ENCODE results near the gene MDM2. TPM values are rescaled to one million over a fixed set of nuclear protein-coding genes. Genes with fewer than 3 reads are reported as not detected.

MDM2 gene
- total and polyA plus RNA-seq, 2 of the 13 experiments (the other 11 are each of a cell fraction or from before 2014, with no cell fraction given), result 29.3 to 314 TPM

GRCh38 chr12:68850390-68850789, 42.4 kb downstream of the MDM2 start (continued):
- TF ChIP-seq, protein P1, sequence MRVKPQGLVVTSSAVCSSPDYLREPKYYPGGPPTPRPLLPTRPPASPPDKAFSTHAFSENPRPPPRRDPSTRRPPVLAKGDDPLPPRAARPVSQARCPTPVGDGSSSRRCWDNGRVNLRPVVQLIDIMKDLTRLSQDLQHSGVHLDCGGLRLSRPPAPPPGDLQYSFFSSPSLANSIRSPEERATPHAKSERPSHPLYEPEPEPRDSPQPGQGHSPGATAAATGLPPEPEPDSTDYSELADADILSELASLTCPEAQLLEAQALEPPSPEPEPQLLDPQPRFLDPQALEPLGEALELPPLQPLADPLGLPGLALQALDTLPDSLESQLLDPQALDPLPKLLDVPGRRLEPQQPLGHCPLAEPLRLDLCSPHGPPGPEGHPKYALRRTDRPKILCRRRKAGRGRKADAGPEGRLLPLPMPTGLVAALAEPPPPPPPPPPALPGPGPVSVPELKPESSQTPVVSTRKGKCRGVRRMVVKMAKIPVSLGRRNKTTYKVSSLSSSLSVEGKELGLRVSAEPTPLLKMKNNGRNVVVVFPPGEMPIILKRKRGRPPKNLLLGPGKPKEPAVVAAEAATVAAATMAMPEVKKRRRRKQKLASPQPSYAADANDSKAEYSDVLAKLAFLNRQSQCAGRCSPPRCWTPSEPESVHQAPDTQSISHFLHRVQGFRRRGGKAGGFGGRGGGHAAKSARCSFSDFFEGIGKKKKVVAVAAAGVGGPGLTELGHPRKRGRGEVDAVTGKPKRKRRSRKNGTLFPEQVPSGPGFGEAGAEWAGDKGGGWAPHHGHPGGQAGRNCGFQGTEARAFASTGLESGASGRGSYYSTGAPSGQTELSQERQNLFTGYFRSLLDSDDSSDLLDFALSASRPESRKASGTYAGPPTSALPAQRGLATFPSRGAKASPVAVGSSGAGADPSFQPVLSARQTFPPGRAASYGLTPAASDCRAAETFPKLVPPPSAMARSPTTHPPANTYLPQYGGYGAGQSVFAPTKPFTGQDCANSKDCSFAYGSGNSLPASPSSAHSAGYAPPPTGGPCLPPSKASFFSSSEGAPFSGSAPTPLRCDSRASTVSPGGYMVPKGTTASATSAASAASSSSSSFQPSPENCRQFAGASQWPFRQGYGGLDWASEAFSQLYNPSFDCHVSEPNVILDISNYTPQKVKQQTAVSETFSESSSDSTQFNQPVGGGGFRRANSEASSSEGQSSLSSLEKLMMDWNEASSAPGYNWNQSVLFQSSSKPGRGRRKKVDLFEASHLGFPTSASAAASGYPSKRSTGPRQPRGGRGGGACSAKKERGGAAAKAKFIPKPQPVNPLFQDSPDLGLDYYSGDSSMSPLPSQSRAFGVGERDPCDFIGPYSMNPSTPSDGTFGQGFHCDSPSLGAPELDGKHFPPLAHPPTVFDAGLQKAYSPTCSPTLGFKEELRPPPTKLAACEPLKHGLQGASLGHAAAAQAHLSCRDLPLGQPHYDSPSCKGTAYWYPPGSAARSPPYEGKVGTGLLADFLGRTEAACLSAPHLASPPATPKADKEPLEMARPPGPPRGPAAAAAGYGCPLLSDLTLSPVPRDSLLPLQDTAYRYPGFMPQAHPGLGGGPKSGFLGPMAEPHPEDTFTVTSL (CRISPR knock-in tag; IDR thresholded peaks at IDR 0.05; ENCODE audit: borderline replicate concordance), result peak; percentile 58; the same call in 1 of the 2 replicates
- TF ChIP-seq, protein P2, sequence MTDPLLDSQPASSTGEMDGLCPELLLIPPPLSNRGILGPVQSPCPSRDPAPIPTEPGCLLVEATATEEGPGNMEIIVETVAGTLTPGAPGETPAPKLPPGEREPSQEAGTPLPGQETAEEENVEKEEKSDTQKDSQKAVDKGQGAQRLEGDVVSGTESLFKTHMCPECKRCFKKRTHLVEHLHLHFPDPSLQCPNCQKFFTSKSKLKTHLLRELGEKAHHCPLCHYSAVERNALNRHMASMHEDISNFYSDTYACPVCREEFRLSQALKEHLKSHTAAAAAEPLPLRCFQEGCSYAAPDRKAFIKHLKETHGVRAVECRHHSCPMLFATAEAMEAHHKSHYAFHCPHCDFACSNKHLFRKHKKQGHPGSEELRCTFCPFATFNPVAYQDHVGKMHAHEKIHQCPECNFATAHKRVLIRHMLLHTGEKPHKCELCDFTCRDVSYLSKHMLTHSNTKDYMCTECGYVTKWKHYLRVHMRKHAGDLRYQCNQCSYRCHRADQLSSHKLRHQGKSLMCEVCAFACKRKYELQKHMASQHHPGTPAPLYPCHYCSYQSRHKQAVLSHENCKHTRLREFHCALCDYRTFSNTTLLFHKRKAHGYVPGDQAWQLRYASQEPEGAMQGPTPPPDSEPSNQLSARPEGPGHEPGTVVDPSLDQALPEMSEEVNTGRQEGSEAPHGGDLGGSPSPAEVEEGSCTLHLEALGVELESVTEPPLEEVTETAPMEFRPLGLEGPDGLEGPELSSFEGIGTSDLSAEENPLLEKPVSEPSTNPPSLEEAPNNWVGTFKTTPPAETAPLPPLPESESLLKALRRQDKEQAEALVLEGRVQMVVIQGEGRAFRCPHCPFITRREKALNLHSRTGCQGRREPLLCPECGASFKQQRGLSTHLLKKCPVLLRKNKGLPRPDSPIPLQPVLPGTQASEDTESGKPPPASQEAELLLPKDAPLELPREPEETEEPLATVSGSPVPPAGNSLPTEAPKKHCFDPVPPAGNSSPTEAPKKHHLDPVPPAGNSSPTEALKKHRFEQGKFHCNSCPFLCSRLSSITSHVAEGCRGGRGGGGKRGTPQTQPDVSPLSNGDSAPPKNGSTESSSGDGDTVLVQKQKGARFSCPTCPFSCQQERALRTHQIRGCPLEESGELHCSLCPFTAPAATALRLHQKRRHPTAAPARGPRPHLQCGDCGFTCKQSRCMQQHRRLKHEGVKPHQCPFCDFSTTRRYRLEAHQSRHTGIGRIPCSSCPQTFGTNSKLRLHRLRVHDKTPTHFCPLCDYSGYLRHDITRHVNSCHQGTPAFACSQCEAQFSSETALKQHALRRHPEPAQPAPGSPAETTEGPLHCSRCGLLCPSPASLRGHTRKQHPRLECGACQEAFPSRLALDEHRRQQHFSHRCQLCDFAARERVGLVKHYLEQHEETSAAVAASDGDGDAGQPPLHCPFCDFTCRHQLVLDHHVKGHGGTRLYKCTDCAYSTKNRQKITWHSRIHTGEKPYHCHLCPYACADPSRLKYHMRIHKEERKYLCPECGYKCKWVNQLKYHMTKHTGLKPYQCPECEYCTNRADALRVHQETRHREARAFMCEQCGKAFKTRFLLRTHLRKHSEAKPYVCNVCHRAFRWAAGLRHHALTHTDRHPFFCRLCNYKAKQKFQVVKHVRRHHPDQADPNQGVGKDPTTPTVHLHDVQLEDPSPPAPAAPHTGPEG (CRISPR knock-in tag; IDR thresholded peaks at IDR 0.05), result no peak
- TF ChIP-seq ELF1 (CRISPR knock-in tag; IDR thresholded peaks at IDR 0.05) (no peak), ZNF670 (CRISPR knock-in tag; IDR thresholded peaks at IDR 0.05; ENCODE audit: borderline replicate concordance) (no peak), ZNF382 (CRISPR knock-in tag; IDR thresholded peaks at IDR 0.05; ENCODE audit: borderline replicate concordance) (no peak), HMG20B (CRISPR knock-in tag; conservative IDR thresholded peaks at IDR 0.05) (no peak), STAT5B (CRISPR knock-in tag; IDR thresholded peaks at IDR 0.05) (no peak), ETV5 (CRISPR knock-in tag; IDR thresholded peaks at IDR 0.05; ENCODE audit: borderline replicate concordance) (peak; percentile 16; the same call in 1 of the 2 replicates), IRX3 (CRISPR knock-in tag; IDR thresholded peaks at IDR 0.05; ENCODE audit: borderline replicate concordance, low read depth) (no peak), PBX2 (CRISPR knock-in tag; IDR thresholded peaks at IDR 0.05) (no peak), ONECUT2 (CRISPR knock-in tag; IDR thresholded peaks at IDR 0.05) (peak; percentile 55; the same call in 1 of the 2 replicates), DMAP1 (CRISPR knock-in tag; IDR thresholded peaks at IDR 0.05) (no peak), THAP8 (CRISPR knock-in tag; IDR thresholded peaks at IDR 0.05; ENCODE audit: borderline replicate concordance) (no peak), YEATS4 (CRISPR knock-in tag; IDR thresholded peaks at IDR 0.05; ENCODE audit: borderline replicate concordance) (no peak), SIX4 (CRISPR knock-in tag; IDR thresholded peaks at IDR 0.05) (no peak), ZNF792 (CRISPR knock-in tag; IDR thresholded peaks at IDR 0.05) (no peak), ZFAT (CRISPR knock-in tag; conservative IDR thresholded peaks at IDR 0.05) (no peak), SP140L (CRISPR knock-in tag; IDR thresholded peaks at IDR 0.05; ENCODE audit: borderline replicate concordance) (no peak), FOXA3 (CRISPR knock-in tag; IDR thresholded peaks at IDR 0.05) (peak; percentile 66)

Measured in HepG2 (cell line).